Fibroblast of skin of scalp (primary cell): ENCODE results near the gene OR5K4. TPM values are rescaled to one million over a fixed set of nuclear protein-coding genes. Genes with fewer than 3 reads are reported as not detected.

Experiments used
- DNase-seq: peaks from one replicate; pipeline ENCODE4 v3.0.0-alpha.2; 2013
- polyA plus RNA-seq, 2 experiments: library from polyadenylated mRNA; unstranded; fragments of 120-200 nt; gene quantifications; one replicate each; pipeline ENCODE4 v1.2.1, GENCODE V29; 2013; ENCODE audit not compliant: insufficient read length in 2 of 2

The OR5K4 gene
- not detected for polyA plus RNA-seq (2013, experiment 1 of 2; ENCODE audit: insufficient read length)
- polyA plus RNA-seq (2013, experiment 2 of 2; ENCODE audit: insufficient read length) = not detected

GRCh38 chr3:98353554-98353953 is at the start of gene OR5K4:
TSS of gene OR5K4 (plus strand) at chr3:98353854. CDS start at chr3:98353854, 0 bp downstream.
- no peak for DNase-seq

GRCh38 chr3:98322101-98322500 is 31.6 kb upstream of the OR5K4 start:
- DNase-seq = no peak

GRCh38 chr3:98322686-98323085 is 31.0 kb upstream of the OR5K4 start:
- no peak for DNase-seq

- no peak for DNase-seq
Observed at GRCh38 chr3:98323425-98323824, 30.2 kb upstream of the OR5K4 start.

- no peak for DNase-seq
Observed at GRCh38 chr3:98325055-98325454, 28.6 kb upstream of the OR5K4 start.

GRCh38 chr3:98326105-98326893 is 27.4 kb upstream of the OR5K4 start:
- no peak for DNase-seq

GRCh38 chr3:98326945-98327344 is 26.7 kb upstream of the OR5K4 start:
- no peak for DNase-seq

GRCh38 chr3:98328933-98329332 is 24.7 kb upstream of the OR5K4 start:
- no peak for DNase-seq

- DNase-seq = peak; percentile 38
Observed at GRCh38 chr3:98329392-98330124, 24.1 kb upstream of the OR5K4 start.

- no peak for DNase-seq
Observed at GRCh38 chr3:98331329-98331728, 22.3 kb upstream of the OR5K4 start.

- no peak for DNase-seq
Observed at GRCh38 chr3:98333989-98334606, 19.6 kb upstream of the OR5K4 start.

GRCh38 chr3:98339031-98339430 is 14.6 kb upstream of the OR5K4 start:
- DNase-seq = no peak

- no peak for DNase-seq
Observed at GRCh38 chr3:98341758-98342157, 11.9 kb upstream of the OR5K4 start.

GRCh38 chr3:98343647-98344507 is 9.8 kb upstream of the OR5K4 start:
- peak; percentile 4 for DNase-seq

GRCh38 chr3:98350082-98350481 is 3.6 kb upstream of the OR5K4 start:
- no peak for DNase-seq

- no peak for DNase-seq
Observed at GRCh38 chr3:98359250-98359649, 5.6 kb downstream of the OR5K4 start.

- no peak for DNase-seq
Observed at GRCh38 chr3:98359993-98360675, 6.5 kb downstream of the OR5K4 start.

GRCh38 chr3:98360681-98361080 is 7.0 kb downstream of the OR5K4 start:
- DNase-seq = no peak

GRCh38 chr3:98361289-98361688 is 7.6 kb downstream of the OR5K4 start:
- DNase-seq = no peak

- DNase-seq = no peak
Observed at GRCh38 chr3:98367464-98368246, 14.0 kb downstream of the OR5K4 start.

- DNase-seq = no peak
Observed at GRCh38 chr3:98371186-98371585, 17.5 kb downstream of the OR5K4 start.
